Mucosa of rectum (tissue), 2 donors: ENCODE results near the gene TCERG1L.

Experiments used
- H3K27ac ChIP-seq, 2 donors: one replicate each; pipeline ENCODE4 v1.7.0; 2013; ENCODE audit warnings: inconsistent platforms in 2 of 2, low read depth in 2 of 2, low read length in 2 of 2
- H3K27me3 ChIP-seq, 2 donors: one replicate each; pipeline ENCODE4 v1.7.0; 2013; ENCODE audit warnings: low read length in 2 of 2; ENCODE audit not compliant: control insufficient read depth in 2 of 2, insufficient read depth in 2 of 2
- H3K36me3 ChIP-seq, 2 donors: one replicate each; pipeline ENCODE4 v1.7.0; 2013; ENCODE audit warnings: low read length in 2 of 2; ENCODE audit not compliant: control insufficient read depth in 2 of 2, insufficient read depth in 2 of 2
- H3K4me1 ChIP-seq, 2 donors: one replicate each; pipeline ENCODE4 v1.7.0; 2013; ENCODE audit warnings: low read length in 2 of 2, mild to moderate bottlenecking in 1 of 2; ENCODE audit not compliant: control insufficient read depth in 2 of 2, insufficient read depth in 2 of 2
- H3K4me3 ChIP-seq, 2 donors: one replicate each; pipeline ENCODE4 v1.7.0; 2013; ENCODE audit warnings: low read length in 2 of 2
- H3K9ac ChIP-seq, 2 donors: one replicate each; pipeline ENCODE4 v1.7.0; 2013; ENCODE audit warnings: low read length in 2 of 2, low read depth in 1 of 2, mild to moderate bottlenecking in 1 of 2
- H3K9me3 ChIP-seq, 2 donors: one replicate each; pipeline ENCODE4 v1.7.0; 2013; ENCODE audit warnings: low read length in 2 of 2; ENCODE audit not compliant: control insufficient read depth in 2 of 2
- donor health status: healthy.
- donor health status: Normal muscosa, but diverticular disease.

Gene TCERG1L

GRCh38 chr10:131092876-131093275 is 218.6 kb downstream of the TCERG1L start:
- H3K4me1 ChIP-seq, result no peaks in the 10 kb centered on the region
- no peak overlapping the region for H3K27ac ChIP-seq
- no peak overlapping the region for H3K4me3 ChIP-seq
- peaks cover 0 to 4% of the 10 kb centered on the region in 2 donors for H3K9me3 ChIP-seq
- no peaks in the 10 kb centered on the region for H3K27me3 ChIP-seq
- H3K36me3 ChIP-seq, result no peaks in the 10 kb centered on the region
- no peak overlapping the region for H3K9ac ChIP-seq

GRCh38 chr10:131092386-131092785 is 219.1 kb downstream of the TCERG1L start:
- no peaks in the 10 kb centered on the region for H3K36me3 ChIP-seq
- peaks cover 0 to 4% of the 10 kb centered on the region in 2 donors for H3K9me3 ChIP-seq
- H3K27me3 ChIP-seq, result no peaks in the 10 kb centered on the region
- H3K4me3 ChIP-seq, result no peak overlapping the region
- H3K4me1 ChIP-seq, result no peaks in the 10 kb centered on the region
- no peak overlapping the region for H3K27ac ChIP-seq
- H3K9ac ChIP-seq, result no peak overlapping the region

- Histone ChIP-seq H3K9ac (no peak overlapping the region), H3K36me3 (no peaks in the 10 kb centered on the region), H3K27me3 (no peaks in the 10 kb centered on the region), H3K4me3 (no peak overlapping the region), H3K9me3 (peaks cover 0 to 4% of the 10 kb centered on the region in 2 donors), H3K27ac (no peak overlapping the region), H3K4me1 (no peaks in the 10 kb centered on the region)
These were observed 219.8 kb downstream of the TCERG1L start for GRCh38 chr10:131091682-131092081.

- Histone ChIP-seq H3K9me3 (peaks cover 2 to 4% of the 10 kb centered on the region in 2 donors), H3K27ac (no peak overlapping the region), H3K27me3 (no peaks in the 10 kb centered on the region), H3K4me3 (no peak overlapping the region), H3K36me3 (no peaks in the 10 kb centered on the region), H3K9ac (no peak overlapping the region), H3K4me1 (no peaks in the 10 kb centered on the region)
These were observed 220.5 kb downstream of the TCERG1L start for GRCh38 chr10:131090761-131091661.

- Histone ChIP-seq H3K9me3 (peaks cover 2 to 4% of the 10 kb centered on the region in 2 donors), H3K36me3 (no peaks in the 10 kb centered on the region), H3K4me1 (no peaks in the 10 kb centered on the region), H3K4me3 (no peak overlapping the region), H3K9ac (no peak overlapping the region), H3K27me3 (no peaks in the 10 kb centered on the region), H3K27ac (no peak overlapping the region)
These were observed 221.7 kb downstream of the TCERG1L start for GRCh38 chr10:131089861-131090260.

- H3K4me1 ChIP-seq, result no peaks in the 10 kb centered on the region
- no peaks in the 10 kb centered on the region for H3K36me3 ChIP-seq
These were observed 222.4 kb downstream of the TCERG1L start for GRCh38 chr10:131089150-131089549.

GRCh38 chr10:131088619-131089018 is 222.9 kb downstream of the TCERG1L start:
- no peaks in the 10 kb centered on the region for H3K4me1 ChIP-seq
- no peak overlapping the region for H3K4me3 ChIP-seq
- no peaks in the 10 kb centered on the region for H3K36me3 ChIP-seq
- H3K9ac ChIP-seq, result no peak overlapping the region
- H3K27me3 ChIP-seq, result no peaks in the 10 kb centered on the region
- H3K27ac ChIP-seq, result no peak overlapping the region
- peaks cover 4% of the 10 kb centered on the region in 2 donors for H3K9me3 ChIP-seq

More at GRCh38 chr10:131089150-131089549, 222.4 kb downstream of the TCERG1L start:
- Histone ChIP-seq H3K4me3 (no peak overlapping the region), H3K9ac (no peak overlapping the region), H3K9me3 (peaks cover 4% of the 10 kb centered on the region in 2 donors), H3K27ac (no peak overlapping the region), H3K27me3 (no peaks in the 10 kb centered on the region)

- Histone ChIP-seq H3K4me1 (no peaks in the 10 kb centered on the region), H3K4me3 (no peak overlapping the region), H3K27ac (no peak overlapping the region), H3K36me3 (no peaks in the 10 kb centered on the region), H3K27me3 (no peaks in the 10 kb centered on the region), H3K9ac (no peak overlapping the region), H3K9me3 (peaks cover 4% of the 10 kb centered on the region in 2 donors)
These were observed 223.9 kb downstream of the TCERG1L start for GRCh38 chr10:131087464-131088215.

- H3K27me3 ChIP-seq, result no peaks in the 10 kb centered on the region
- no peak overlapping the region for H3K9ac ChIP-seq
- H3K4me1 ChIP-seq, result no peaks in the 10 kb centered on the region
- no peaks in the 10 kb centered on the region for H3K36me3 ChIP-seq
- H3K27ac ChIP-seq, result no peak overlapping the region
- H3K9me3 ChIP-seq, result peaks cover 4% of the 10 kb centered on the region in 2 donors
- no peak overlapping the region for H3K4me3 ChIP-seq
These were observed 225.0 kb downstream of the TCERG1L start for GRCh38 chr10:131086511-131086910.

GRCh38 chr10:131086094-131086493 is 225.4 kb downstream of the TCERG1L start:
- Histone ChIP-seq H3K27ac (no peak overlapping the region), H3K9ac (no peak overlapping the region), H3K4me1 (no peaks in the 10 kb centered on the region), H3K9me3 (peaks cover 4% of the 10 kb centered on the region in 2 donors), H3K36me3 (no peaks in the 10 kb centered on the region), H3K4me3 (no peak overlapping the region), H3K27me3 (no peaks in the 10 kb centered on the region)
